Endothelial cell of hepatic sinusoid (primary cell): ENCODE data around the gene RHPN2.

Experiments used
- in situ Hi-C: cut with HindIII; loops from 2 replicates; pipeline ENCODE4 v1.10.0; 2017; ENCODE audit warnings: low sequenced_read_pairs

Gene RHPN2

DNA sequence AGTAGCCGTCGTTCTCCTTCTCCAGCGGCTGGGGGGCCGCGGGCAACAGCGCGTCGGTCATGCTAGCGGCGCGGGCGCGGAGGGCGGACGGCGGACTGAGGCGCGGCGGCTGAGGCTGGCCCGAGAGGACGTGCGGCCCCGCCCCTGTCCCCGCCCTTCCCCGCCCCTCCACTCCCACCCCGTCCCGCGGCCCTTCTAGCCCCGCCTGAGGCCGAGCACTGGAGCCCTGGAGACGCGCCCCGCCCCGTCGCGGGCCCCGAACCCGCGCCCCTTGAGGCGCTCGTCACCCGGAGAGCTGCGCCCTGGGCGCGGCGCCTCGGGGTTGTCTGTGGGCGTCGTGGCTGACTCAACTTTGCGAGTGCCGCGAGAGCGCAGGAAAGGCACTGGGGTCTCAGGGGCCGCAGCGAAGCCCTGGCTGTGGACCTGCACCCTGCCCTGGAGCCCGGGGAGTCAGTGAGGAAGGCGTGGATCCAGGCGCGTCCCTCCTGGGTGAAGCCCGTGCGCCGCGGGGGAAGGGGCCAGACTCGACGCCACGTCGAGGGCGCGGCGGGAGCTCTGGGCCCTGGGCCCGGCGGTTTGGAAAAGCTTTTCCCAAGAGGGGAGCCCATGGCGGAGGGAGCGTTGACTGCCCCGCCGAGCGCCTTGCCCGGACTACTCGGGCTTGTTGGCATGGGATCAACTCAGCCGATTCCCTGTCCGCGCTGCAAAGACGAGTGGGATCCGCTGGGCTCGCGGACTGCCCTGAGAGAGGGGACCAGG is at the start of gene RHPN2:
RHPN2 (minus strand) TSS at position 97 of the 759 bp plus-strand sequence; CDS start at position 61, 36 bp downstream.
- in situ Hi-C loops: no loop called here

DNA sequence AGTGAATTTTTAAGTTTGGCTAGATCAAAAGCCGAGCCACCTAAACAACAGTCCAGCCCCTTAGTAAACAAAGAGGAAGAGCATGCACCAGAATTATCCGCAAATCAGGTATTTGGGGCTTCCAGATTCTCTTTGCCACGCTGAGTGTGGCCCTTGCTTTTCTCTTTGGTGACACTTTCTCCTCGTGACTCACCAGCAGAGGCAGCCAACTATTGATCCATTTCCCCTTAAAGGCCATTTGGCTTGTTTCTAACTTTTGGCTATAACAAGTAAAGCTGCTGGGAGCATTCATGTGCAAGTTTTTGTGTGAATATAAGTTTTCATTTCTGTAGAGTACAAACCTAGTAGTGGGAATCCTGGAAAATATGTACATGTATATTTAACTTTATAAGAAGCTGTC is 49.6 kb upstream of the RHPN2 start:
- in situ Hi-C loops: loop anchor here (10.0 kb wide), 2 partner anchors 60 to 130 kb away; no protein-coding TSS in a partner anchor

DNA sequence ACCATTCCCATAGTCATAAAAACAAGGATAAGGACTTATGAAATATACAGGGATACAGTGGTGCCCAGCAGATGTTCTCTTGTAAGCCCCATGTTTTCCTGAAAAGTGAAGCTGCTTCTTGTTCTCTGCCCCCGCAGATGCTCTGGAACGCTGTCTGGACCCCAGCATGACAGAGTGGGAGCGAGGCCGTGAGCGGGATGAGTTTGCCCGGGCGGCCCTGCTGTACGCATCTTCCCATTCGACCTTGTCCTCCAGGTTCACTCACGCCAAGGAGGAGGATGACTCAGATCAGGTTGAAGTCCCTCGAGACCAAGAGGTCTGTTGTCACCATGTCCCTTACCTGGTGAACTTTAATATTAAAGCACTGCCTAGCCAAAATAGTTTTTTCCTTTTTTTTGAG is 46.9 kb upstream of the RHPN2 start:
- in situ Hi-C loops: loop anchor here (10.0 kb wide), 2 partner anchors 63 to 127 kb away; no protein-coding TSS in a partner anchor

- in situ Hi-C loops: loop anchor here (10.0 kb wide), 2 partner anchors 64 to 126 kb away; no protein-coding TSS in a partner anchor
Observed at GRCh38 chr19:33110137-33110910, 45.6 kb upstream of the RHPN2 start.

DNA sequence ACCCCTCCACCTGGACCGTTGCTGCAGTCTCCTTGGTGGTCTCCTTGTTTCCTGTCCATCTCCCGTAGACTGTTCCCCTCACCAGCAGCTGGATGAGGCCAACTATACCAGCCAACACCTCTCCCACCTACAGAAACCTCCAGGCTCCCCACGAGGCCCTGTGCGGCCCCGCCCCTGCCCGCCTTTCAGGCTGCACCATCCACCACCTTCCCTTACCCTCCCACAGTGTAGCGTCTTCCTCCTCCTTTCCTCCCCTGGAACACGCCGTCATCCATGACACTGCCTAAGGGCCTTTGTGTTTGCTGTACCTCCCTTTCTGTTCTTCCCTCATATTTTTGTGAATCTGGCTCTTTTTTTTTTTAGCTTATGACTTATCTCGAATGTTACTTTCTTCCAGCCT is 43.5 kb upstream of the RHPN2 start:
- in situ Hi-C loops: no loop called here

DNA sequence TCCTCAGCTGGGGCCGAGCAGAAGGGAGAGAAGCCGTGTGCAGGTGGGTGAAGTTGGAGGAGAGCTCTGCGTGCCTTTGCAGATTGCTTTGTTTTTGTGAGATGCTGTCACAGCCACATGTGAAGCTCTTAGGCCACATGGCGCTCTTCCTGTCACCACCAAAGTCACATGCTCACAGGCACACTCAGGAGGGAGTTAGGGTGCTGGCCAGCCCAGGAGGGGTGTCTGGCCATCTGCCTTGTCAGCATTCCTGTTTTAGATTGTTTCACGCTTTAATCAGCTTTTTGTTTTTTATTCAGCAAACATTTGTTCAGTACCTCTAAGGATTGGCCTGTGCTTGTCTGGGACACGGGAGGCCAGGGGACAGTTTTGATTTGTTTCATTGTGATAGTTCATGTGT is 38.2 kb upstream of the RHPN2 start:
- in situ Hi-C loops: no loop called here

GRCh38 chr19:33100894-33101644 is 36.4 kb upstream of the RHPN2 start:
- in situ Hi-C loops: no loop called here

DNA sequence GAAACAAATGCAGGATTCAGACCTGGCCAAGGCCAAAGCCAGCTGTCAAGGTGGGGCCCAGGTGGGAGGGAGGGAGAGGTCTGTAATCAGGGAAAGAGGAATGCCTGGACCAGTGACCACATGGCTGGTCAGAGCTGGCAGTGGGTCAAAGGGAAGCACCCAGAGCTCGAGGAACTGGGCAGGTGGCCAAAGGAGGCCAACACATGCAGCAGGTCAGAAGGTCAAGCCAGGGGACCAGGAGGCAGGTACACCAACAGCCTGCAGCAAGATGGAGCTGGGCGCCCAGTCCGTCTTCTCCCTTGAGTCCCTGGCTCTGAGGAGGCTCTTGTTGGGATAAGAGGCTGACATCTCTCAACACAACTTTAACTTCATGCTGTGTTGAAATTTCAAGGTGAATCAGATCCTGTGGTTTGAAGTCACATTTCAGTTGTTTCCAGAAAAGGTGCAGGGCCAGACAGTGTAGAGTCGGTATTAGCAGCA is 33.4 kb upstream of the RHPN2 start:
- in situ Hi-C loops: no loop called here

GRCh38 chr19:33096005-33096404 is 31.3 kb upstream of the RHPN2 start:
- in situ Hi-C loops: no loop called here

DNA sequence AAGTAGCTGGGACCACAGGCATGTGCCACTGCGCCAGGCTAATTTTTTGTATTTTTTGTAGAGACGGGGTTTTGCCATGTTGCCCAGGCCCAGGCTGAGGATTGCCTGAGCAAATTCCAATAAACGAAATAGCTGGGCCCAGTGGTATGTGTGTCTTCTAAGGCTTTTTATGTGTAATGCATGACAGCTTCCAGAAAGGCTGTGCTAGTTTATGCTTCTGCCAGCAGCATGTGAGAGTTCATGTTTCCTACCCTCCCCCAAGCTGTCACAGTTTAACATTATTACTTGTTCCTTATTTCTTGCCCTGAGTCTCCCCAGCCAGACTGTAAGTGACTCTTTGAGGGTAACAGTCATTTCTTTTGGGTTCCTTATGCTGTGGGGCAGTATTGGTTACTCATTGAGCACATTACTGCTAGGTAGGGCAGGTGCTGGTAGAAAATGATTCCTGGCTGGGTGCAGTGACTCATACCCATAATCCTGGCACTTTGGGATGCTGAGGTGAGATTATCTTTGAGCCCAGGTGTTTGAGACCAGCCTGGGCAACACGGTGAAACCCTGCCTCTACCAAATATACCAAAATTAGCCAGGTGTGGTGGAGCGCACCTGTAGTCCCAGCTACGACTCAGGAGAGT is 29.9 kb upstream of the RHPN2 start:
- in situ Hi-C loops: no loop called here

GRCh38 chr19:33093420-33094210 is 28.9 kb upstream of the RHPN2 start:
- in situ Hi-C loops: no loop called here

GRCh38 chr19:33090179-33090578 is 25.5 kb upstream of the RHPN2 start:
- in situ Hi-C loops: no loop called here

DNA sequence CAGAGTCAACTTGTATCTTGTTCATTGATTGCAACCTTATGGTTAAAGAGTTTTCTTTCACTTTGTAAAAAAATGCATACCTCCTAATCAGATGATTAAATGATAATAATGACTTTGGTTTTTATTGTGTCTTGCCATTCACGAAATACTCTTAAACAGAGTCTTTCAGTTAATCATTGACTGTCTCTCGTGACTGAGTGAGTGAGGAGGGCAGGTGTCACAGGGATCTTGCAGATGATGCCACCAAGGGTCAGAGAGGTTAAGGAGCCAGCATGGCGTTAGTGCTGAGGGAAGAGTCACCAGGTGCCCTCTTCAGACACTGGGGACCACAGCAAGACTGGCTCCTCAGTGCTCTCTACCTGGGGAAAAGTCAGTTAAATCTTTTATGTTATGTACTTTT is 24.3 kb upstream of the RHPN2 start:
- in situ Hi-C loops: no loop called here

DNA sequence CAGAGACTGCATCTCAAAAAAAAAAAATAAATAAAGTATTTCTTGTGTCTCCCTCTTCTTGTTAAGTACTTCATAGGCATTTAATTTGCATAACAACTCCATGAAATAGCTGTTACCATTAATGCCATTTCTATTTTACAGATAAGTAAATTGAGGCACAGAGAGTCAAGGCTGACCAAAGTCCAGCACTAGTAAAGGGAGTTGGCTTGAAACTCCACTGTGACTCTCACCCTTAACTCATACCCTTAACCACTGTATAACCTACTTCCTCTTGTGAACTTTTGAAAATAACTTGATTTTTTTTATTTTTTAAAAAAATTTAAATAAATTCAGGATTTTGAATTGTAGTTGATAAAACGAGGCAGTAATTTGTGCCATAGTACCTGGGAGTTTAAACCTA is 22.3 kb upstream of the RHPN2 start:
- in situ Hi-C loops: no loop called here

DNA sequence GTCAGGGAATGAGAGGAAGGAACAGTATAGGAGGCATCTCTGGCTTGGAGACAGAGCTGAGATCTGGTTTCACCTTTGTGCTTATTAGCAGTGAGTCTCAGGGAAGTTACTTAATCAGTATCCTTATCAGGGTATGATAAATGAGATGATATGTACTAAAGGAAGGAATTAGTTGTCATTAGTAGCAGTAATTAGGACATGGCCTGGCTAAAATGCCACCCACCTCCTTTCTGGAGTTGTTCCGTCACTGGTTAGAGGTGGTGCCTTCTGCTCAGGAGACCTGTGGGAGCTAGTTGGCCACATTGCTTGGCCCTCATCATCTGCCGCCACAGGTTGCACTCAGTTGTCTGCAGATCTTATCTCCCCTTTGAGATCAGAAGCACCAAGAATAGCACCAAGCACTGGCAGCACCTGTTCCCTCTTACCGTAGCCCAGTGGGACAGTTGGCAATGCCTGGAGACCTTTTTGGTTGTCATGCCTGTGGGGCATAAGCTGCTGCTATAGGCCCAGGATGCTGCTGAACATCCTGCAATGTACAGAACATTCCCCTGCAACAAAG is 21.0 kb upstream of the RHPN2 start:
- in situ Hi-C loops: no loop called here

DNA sequence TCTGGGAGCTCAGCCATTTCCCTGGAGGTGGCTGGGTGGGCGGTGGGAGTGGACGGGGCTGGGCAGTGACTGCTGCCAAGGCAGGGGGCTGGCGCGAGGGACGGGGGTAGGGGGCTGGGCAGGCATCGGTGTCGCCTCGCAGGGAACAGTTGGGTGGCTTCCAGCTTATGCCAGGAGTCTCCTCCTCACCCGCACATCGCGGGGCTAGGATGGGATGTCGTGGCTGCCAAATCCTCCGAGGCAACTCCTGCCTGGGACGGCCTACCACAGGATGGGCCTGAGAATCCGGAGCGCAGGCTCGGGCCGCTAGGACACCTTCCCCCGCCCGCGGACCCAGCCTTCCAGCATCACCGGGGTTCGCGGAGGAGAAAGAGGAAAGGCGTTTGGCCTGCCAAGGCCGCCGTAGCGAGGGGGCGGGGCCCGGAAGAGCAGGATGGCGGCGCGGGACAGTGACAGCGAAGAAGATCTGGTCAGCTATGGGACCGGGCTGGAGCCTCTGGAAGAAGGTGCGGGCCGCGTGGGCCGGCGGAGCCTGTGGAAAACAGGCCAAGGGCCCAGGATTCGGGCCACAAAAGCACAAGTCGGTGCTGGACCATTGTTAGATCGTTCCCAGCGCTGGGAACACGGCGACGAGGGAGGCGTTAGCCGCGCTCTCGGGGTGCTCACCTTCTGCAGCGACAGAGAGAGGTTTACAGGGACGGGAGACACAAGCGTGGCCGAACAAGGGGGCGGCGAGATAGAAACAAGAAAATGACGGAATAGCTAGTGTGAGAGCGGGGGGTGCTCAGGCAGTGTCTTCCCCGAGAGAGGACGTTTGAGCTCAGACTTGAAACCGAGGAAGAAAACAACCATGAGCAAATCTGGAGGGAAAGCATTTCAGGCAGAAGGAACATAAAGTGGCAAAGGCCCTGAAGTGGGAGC is 16.3 kb upstream of the RHPN2 start, which contains the start of gene GPATCH1:
GPATCH1 (plus strand) TSS at position 421 of the 921 bp plus-strand sequence; CDS start at position 434, 13 bp downstream.
- in situ Hi-C loops: no loop called here

- in situ Hi-C loops: no loop called here
Observed at GRCh38 chr19:33075519-33075918, 10.8 kb upstream of the RHPN2 start.

GRCh38 chr19:33071887-33072286 is 7.2 kb upstream of the RHPN2 start:
- in situ Hi-C loops: no loop called here
